Tibial nerve (tissue), 4 donors: Measurements from ENCODE around the gene ARPC1A. TPM values are rescaled to one million over a fixed set of nuclear protein-coding genes. Genes with fewer than 3 reads are reported as not detected.
A peak's percentile ranks its signal among the peaks of the same experiment; 100 is the strongest.
"Not testable (repeated sequence)": the region's sequence is repeated elsewhere in the genome, so short reads cannot be mapped to it uniquely, and the experiment has no call there.

ENCODE experiments used
- DNase-seq, 2 donors: peaks; one replicate each; pipeline ENCODE4 v3.0.0-alpha.2; 2019; ENCODE audit warnings: low spot score in 2 of 2
- H3K27ac ChIP-seq, 4 donors: fragments of 200-600 bp; sonication (generic) in 3 of 4; one replicate each; pipeline ENCODE4 v1.5.1; 2017 to 2019; ENCODE audit warnings: mild to moderate bottlenecking in 1 of 4
- H3K27me3 ChIP-seq, 2 donors: fragments of 200-600 bp; sonication (generic) in 1 of 2; one replicate each; pipeline versions ENCODE4 v1.5.1 to v1.6.0; 2017 to 2019
- H3K36me3 ChIP-seq, 3 donors: fragments of 200-600 bp; sonication (generic); one replicate each; pipeline ENCODE4 v1.5.1; 2018 to 2019
- H3K4me1 ChIP-seq, 4 donors: fragments of 200-600 bp; sonication (generic) in 3 of 4; one replicate each; pipeline ENCODE4 v1.5.1; 2017 to 2019
- H3K4me3 ChIP-seq, 4 donors: fragments of 200-600 bp; sonication (generic) in 3 of 4; one replicate each; pipeline ENCODE4 v1.5.1; 2017 to 2019; ENCODE audit warnings: mild to moderate bottlenecking in 1 of 4, moderate library complexity in 1 of 4
- H3K9me3 ChIP-seq, 4 donors: fragments of 200-600 bp; sonication (generic) in 3 of 4; one replicate each; pipeline ENCODE4 v1.5.1; 2017 to 2019
- EP300 ChIP-seq, 2 donors: sonication (generic); formaldehyde crosslinking; IDR thresholded peaks; one replicate each; pipeline ENCODE4 v1.6.1; 2017; ENCODE audit warnings: antibody characterized with exemption in 2 of 2, mild to moderate bottlenecking in 1 of 2
- POLR2A ChIP-seq, 2 donors: fragments of 450-650 bp; IDR thresholded peaks; one replicate each; pipeline ENCODE4 v1.6.1; 2017; ENCODE audit warnings: antibody characterized with exemption in 2 of 2, mild to moderate bottlenecking in 2 of 2, moderate library complexity in 2 of 2
- WGBS, 2 donors: methylation state at CpG; one replicate each; pipeline ENCODE4 v1.1.5; 2018; 5-methylcytosine and 5-hydroxymethylcytosine counted together
- total RNA-seq, 4 donors: library from RNA; depleted of rRNA; stranded (reverse); fragments of >200 nt; gene quantifications; one replicate each; pipeline ENCODE4 v1.1.0, GENCODE V29; 2016
- TF ChIP-seq, protein P1 (sequence below), 5 experiments: fragments of 200-600 bp in 3 of 5; fragments of 450-650 bp in 2 of 5; sonication (generic) in 3 of 5; IDR thresholded peaks; one replicate each; pipeline ENCODE4 v1.5.1; 2016 to 2019; ENCODE audit warnings: antibody characterized with exemption in 5 of 5, mild to moderate bottlenecking in 3 of 5, moderate library complexity in 2 of 5

ARPC1A gene
- 100 to 1,000 TPM in 3 of 4 donors, 10 to 100 TPM in 1; 92.2 to 151 (median 118) TPM for total RNA-seq

GRCh38 chr7:99325592-99326407 is at the start of gene ARPC1A:
TSS of gene ARPC1A (plus strand) at chr7:99325898. CDS start at chr7:99333354, 7,456 bp downstream.
- H3K27ac ChIP-seq: peak within 1 kb of the TSS; percentile 71 to 95 (median 91)
- H3K4me1 ChIP-seq: peaks cover 0 to 55% (median 26%) of the 10 kb centered on the region in 4 donors
- H3K9me3 ChIP-seq: no peaks in the 10 kb centered on the region
- no peaks in the 10 kb centered on the region for H3K36me3 ChIP-seq
- H3K27me3 ChIP-seq: no peaks in the 10 kb centered on the region
- DNase-seq: peak; percentile 72 to 76
- WGBS, 2 donors: 0% methylated on average over 56 to 77 of the region's 82 CpGs
- H3K4me3 ChIP-seq: peak within 1 kb of the TSS; percentile 94 to 98 (median 96)
- peak; percentile 74 to 77 for TF ChIP-seq POLR2A (IDR thresholded peaks at IDR 0.05)
- peak; percentile 86 to 97 for TF ChIP-seq EP300 (IDR thresholded peaks at IDR 0.05)
- TF ChIP-seq, protein P1, sequence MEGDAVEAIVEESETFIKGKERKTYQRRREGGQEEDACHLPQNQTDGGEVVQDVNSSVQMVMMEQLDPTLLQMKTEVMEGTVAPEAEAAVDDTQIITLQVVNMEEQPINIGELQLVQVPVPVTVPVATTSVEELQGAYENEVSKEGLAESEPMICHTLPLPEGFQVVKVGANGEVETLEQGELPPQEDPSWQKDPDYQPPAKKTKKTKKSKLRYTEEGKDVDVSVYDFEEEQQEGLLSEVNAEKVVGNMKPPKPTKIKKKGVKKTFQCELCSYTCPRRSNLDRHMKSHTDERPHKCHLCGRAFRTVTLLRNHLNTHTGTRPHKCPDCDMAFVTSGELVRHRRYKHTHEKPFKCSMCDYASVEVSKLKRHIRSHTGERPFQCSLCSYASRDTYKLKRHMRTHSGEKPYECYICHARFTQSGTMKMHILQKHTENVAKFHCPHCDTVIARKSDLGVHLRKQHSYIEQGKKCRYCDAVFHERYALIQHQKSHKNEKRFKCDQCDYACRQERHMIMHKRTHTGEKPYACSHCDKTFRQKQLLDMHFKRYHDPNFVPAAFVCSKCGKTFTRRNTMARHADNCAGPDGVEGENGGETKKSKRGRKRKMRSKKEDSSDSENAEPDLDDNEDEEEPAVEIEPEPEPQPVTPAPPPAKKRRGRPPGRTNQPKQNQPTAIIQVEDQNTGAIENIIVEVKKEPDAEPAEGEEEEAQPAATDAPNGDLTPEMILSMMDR (IDR thresholded peaks at IDR 0.05): peak in 2 of 5 experiments; percentile 44 to 57

- Histone ChIP-seq H3K4me3 (no peak overlapping the region), H3K36me3 (peaks cover 0 to under 1% (median 0%) of the 10 kb centered on the region in 3 donors), H3K4me1 (no peaks in the 10 kb centered on the region), H3K9me3 (no peaks in the 10 kb centered on the region), H3K27ac (no peak overlapping the region), H3K27me3 (no peaks in the 10 kb centered on the region)
- WGBS, 2 donors: 77% methylated on average over 5 of the region's 5 CpGs
- TF ChIP-seq POLR2A (IDR thresholded peaks at IDR 0.05) (no peak), EP300 (IDR thresholded peaks at IDR 0.05) (no peak)
- TF ChIP-seq, protein P1 (IDR thresholded peaks at IDR 0.05): no peak
- DNase-seq: no peak
Measured at GRCh38 chr7:99278180-99278579, 47.5 kb upstream of the ARPC1A start.

- DNase-seq, H3K27ac ChIP-seq, H3K27me3 ChIP-seq, H3K9me3 ChIP-seq, H3K4me3 ChIP-seq, H3K4me1 ChIP-seq: not testable (repeated sequence)
- whole genome bisulfite sequencing, 2 donors: 93 to 96% methylated on average over 4 of the region's 4 CpGs
- peaks cover 0 to 19% (median 0%) of the 10 kb centered on the region in 3 donors for H3K36me3 ChIP-seq
Measured at GRCh38 chr7:99284165-99284564, 41.5 kb upstream of the ARPC1A start.

GRCh38 chr7:99287779-99288534 is 37.7 kb upstream of the ARPC1A start:
- no peaks in the 10 kb centered on the region for H3K9me3 ChIP-seq
- no peaks in the 10 kb centered on the region for H3K4me1 ChIP-seq
- 90 to 94% methylated on average over 23 of the region's 23 CpGs for WGBS, 2 donors
- H3K27me3 ChIP-seq: no peaks in the 10 kb centered on the region
- TF ChIP-seq EP300 (IDR thresholded peaks at IDR 0.05): no peak
- no peak for TF ChIP-seq POLR2A (IDR thresholded peaks at IDR 0.05)
- TF ChIP-seq, protein P1 (IDR thresholded peaks at IDR 0.05): no peak
- peaks cover 0 to 19% (median 0%) of the 10 kb centered on the region in 3 donors for H3K36me3 ChIP-seq
- H3K4me3 ChIP-seq: no peak overlapping the region
- no peak for DNase-seq
- no peak overlapping the region for H3K27ac ChIP-seq

GRCh38 chr7:99289185-99289584 is 36.5 kb upstream of the ARPC1A start:
- Histone ChIP-seq H3K27me3 (no peaks in the 10 kb centered on the region), H3K9me3 (no peaks in the 10 kb centered on the region), H3K36me3 (peaks cover 0 to 8% (median 0%) of the 10 kb centered on the region in 3 donors), H3K27ac (no peak overlapping the region), H3K4me3 (no peak overlapping the region), H3K4me1 (no peaks in the 10 kb centered on the region)
- TF ChIP-seq EP300 (IDR thresholded peaks at IDR 0.05) (no peak), POLR2A (IDR thresholded peaks at IDR 0.05) (no peak)
- TF ChIP-seq, protein P1 (IDR thresholded peaks at IDR 0.05): no peak
- no peak for DNase-seq
- WGBS, 2 donors: 76 to 81% methylated on average over 9 of the region's 9 CpGs

GRCh38 chr7:99290148-99290547 is 35.5 kb upstream of the ARPC1A start:
- H3K4me3 ChIP-seq, H3K27ac ChIP-seq, DNase-seq, H3K9me3 ChIP-seq, H3K36me3 ChIP-seq, H3K27me3 ChIP-seq, H3K4me1 ChIP-seq: not testable (repeated sequence)
- 93 to 98% methylated on average over 3 of the region's 3 CpGs for WGBS, 2 donors
